Endothelial cell of umbilical vein (primary cell): Measurements from ENCODE around the gene ZBTB7B. TPM values are rescaled to one million over a fixed set of nuclear protein-coding genes. Genes with fewer than 3 reads are reported as not detected.
"Not testable (repeated sequence)": the region's sequence is repeated elsewhere in the genome, so short reads cannot be mapped to it uniquely, and the experiment has no call there.

ENCODE experiments used
- BruUV-seq: library from RNA; stranded (reverse); fragments of 400-500 nt; replicated peaks from 2 replicates; lab custom pipeline; 2021; lab: Mats Ljungman, UMichigan
- CTCF ChIA-PET: fragments of 300-600, 350-600 bp; sonication (Branson Sonifier 250); formaldehyde crosslinking; loops from one replicate; lab custom pipeline; 2021; ENCODE audit warnings: antibody characterized with exemption, inconsistent platforms; lab: Charles Lee
- POLR2A ChIA-PET: fragments of 300-600, 350-600 bp; sonication (Branson Sonifier 250); formaldehyde crosslinking; loops from one replicate; lab custom pipeline; 2021; ENCODE audit warnings: antibody characterized with exemption, inconsistent platforms; lab: Charles Lee
- DNase-seq: peaks from one replicate; pipeline ENCODE4 v3.0.0-alpha.2; 2011; ENCODE audit warnings: low read depth, low spot score
- FAIRE-seq: peaks from 2 replicates; lab custom pipeline; 2011; peaks lifted over from hg19 to GRCh38; lab: Jason Lieb, UNC
- H2AFZ ChIP-seq: 2 replicates; pipeline ENCODE4 v1.6.0; 2012; ENCODE audit warnings: low read depth, low read length, control low read depth, inconsistent platforms
- H3K27ac ChIP-seq: 2 replicates; pipeline ENCODE4 v1.5.1; 2011; ENCODE audit warnings: low read depth, mild to moderate bottlenecking, control low read depth, low read length, moderate library complexity; ENCODE audit not compliant: insufficient read depth
- H3K27me3 ChIP-seq, 2 experiments: 2 replicates each; pipeline versions ENCODE4 v1.6.0 to v1.6.1; 2011; ENCODE audit warnings: low read length in 2 of 2, mixed read lengths in 1 of 2; ENCODE audit not compliant: control insufficient read depth in 2 of 2, insufficient read depth in 2 of 2
- H3K36me3 ChIP-seq, 2 experiments: 2 replicates in 1 of 2; 3 replicates in 1 of 2; pipeline ENCODE4 v1.5.1; 2011; ENCODE audit warnings: low read length in 2 of 2, mild to moderate bottlenecking in 1 of 2, moderate library complexity in 1 of 2; ENCODE audit not compliant: control insufficient read depth in 2 of 2, insufficient read depth in 2 of 2; ENCODE audit errors: extremely low read depth in 1 of 2
- H3K4me1 ChIP-seq: 3 replicates; pipeline ENCODE4 v1.5.1; 2011; ENCODE audit warnings: mild to moderate bottlenecking, low read length; ENCODE audit not compliant: control insufficient read depth, insufficient read depth; ENCODE audit errors: extremely low read depth
- H3K4me2 ChIP-seq: 2 replicates; pipeline ENCODE4 v1.6.1; 2011; ENCODE audit warnings: low read length, control low read depth, mixed read lengths; ENCODE audit not compliant: insufficient read depth
- H3K4me3 ChIP-seq, 3 experiments: fragments of 200-600 bp in 1 of 3; sonication (generic), shearing (Covaris generic) in 1 of 3; replicated peaks in 1 of 3; 2 replicates each; pipeline ENCODE4 v1.5.1; 2011 to 2016; ENCODE audit warnings: control low read depth in 3 of 3, low read length in 3 of 3, mild to moderate bottlenecking in 2 of 3, inconsistent platforms in 1 of 3, low read depth in 1 of 3, moderate library complexity in 1 of 3; ENCODE audit not compliant: insufficient read depth in 1 of 3
- H3K79me2 ChIP-seq: 2 replicates; pipeline ENCODE4 v1.6.0; 2012; ENCODE audit warnings: low read length, inconsistent platforms; ENCODE audit not compliant: control insufficient read depth, insufficient read depth
- H3K9ac ChIP-seq: replicated peaks from 2 replicates; pipeline ENCODE3; 2011; ENCODE audit warnings: low read length, control low read depth; ENCODE audit not compliant: insufficient read depth; ENCODE audit errors: extremely low read depth
- H3K9me1 ChIP-seq: replicated peaks from 3 replicates; pipeline ENCODE4 v1.6.0; 2011; ENCODE audit warnings: mild to moderate bottlenecking, low read length; ENCODE audit not compliant: control insufficient read depth, insufficient read depth; ENCODE audit errors: extremely low read depth
- H3K9me3 ChIP-seq: replicated peaks from 2 replicates; pipeline ENCODE4 v1.5.1; 2012; ENCODE audit warnings: low read length, inconsistent platforms; ENCODE audit not compliant: control insufficient read depth, insufficient read depth
- H4K20me1 ChIP-seq: replicated peaks from 2 replicates; pipeline ENCODE3; 2011; ENCODE audit warnings: mild to moderate bottlenecking, low read length; ENCODE audit not compliant: control insufficient read depth, insufficient read depth; ENCODE audit errors: extremely low read depth
- GATA2 ChIP-seq: IDR thresholded peaks from 2 replicates; pipeline ENCODE4 v1.7.0; 2011; ENCODE audit warnings: low read depth, mild to moderate bottlenecking, moderate library complexity, mixed read lengths, low read length; ENCODE audit not compliant: insufficient read length, insufficient read depth
- POLR2A ChIP-seq: IDR thresholded peaks from 2 replicates; pipeline ENCODE4 v1.6.1; 2012; ENCODE audit warnings: low read depth, mild to moderate bottlenecking, control low read depth, low read length
- dilution Hi-C: fragments of 300-500 bp; cut with MboI; formaldehyde crosslinking; loops from one replicate; pipeline ENCODE4 v1.15.0; 2019; ENCODE audit warnings: low sequenced_read_pairs; ENCODE audit not compliant: extremely low pct_ligation_motif_present
- intact Hi-C: fragments of 100-400 bp; cut with micrococcal nuclease; formaldehyde crosslinking; loops from one replicate; pipeline ENCODE4 v1.10.0; 2022
- polyA plus RNA-seq, 4 experiments: library from polyadenylated mRNA; depleted of rRNA in 3 of 4; stranded (reverse) in 3 of 4; unstranded in 1 of 4; fragments of >200 nt; gene quantifications; 2 replicates each; pipeline versions ENCODE4 v1.2.1 to v1.2.3, GENCODE V29; 2011 to 2012; ENCODE audit warnings: missing spikeins in 1 of 4
- total RNA-seq: library from RNA; stranded (reverse); gene quantifications from 2 replicates; pipeline ENCODE4 v1.2.3, GENCODE V29; 2021

Gene ZBTB7B
- total and polyA plus RNA-seq, 2 donors (not counting 3 experiments of a cell fraction or from before 2014, with no cell fraction given) = 20.0 to 26.2 TPM

GRCh38 chr1:154975409-154976059 lies 27.1 kb upstream of the ZBTB7B start:
- peaks cover 41% of the 10 kb centered on the region for H3K79me2 ChIP-seq
- dilution Hi-C loops = no loop called here
- no peaks in the 10 kb centered on the region for H3K27me3 ChIP-seq
- TF ChIP-seq GATA2 = no peak
- TF ChIP-seq POLR2A = peak; percentile 1
- H3K36me3 ChIP-seq = no peaks in the 10 kb centered on the region
- intact Hi-C loops = loop anchor here (1.0 to 10.0 kb wide), 3 partner anchors 15 to 491 kb away; partner anchors contain the start of gene PYGO2
- H3K4me1 ChIP-seq = peaks cover 32% of the 10 kb centered on the region
- ChIA-PET CTCF (interaction anchor here (1.0 to 8.5 kb wide), 8 partner anchors 14 to 416 kb away, joined by 3 to 81 read pairs (median 3); partner anchors contain the start of gene PYGO2), POLR2A (interaction anchor here (0.7 kb wide), 1 partner anchor 39 kb away, joined by 3 read pairs; the partner anchor contains the start of gene PMVK)
- H3K4me2 ChIP-seq = peak overlapping the region; percentile 94
- no TSS peak for BruUV-seq
- H3K4me3 ChIP-seq = peak overlapping the region; percentile 58 to 88 (median 87)
- H3K9ac ChIP-seq = peak overlapping the region; percentile 90
- peak overlapping the region; percentile 10 for H2AFZ ChIP-seq
- peak overlapping the region; percentile 99 for H3K27ac ChIP-seq
- no peaks in the 10 kb centered on the region for H4K20me1 ChIP-seq
- DNase-seq (peak; percentile 67), FAIRE-seq (no peak)
- no peaks in the 10 kb centered on the region for H3K9me3 ChIP-seq
- no peaks in the 10 kb centered on the region for H3K9me1 ChIP-seq

DNA sequence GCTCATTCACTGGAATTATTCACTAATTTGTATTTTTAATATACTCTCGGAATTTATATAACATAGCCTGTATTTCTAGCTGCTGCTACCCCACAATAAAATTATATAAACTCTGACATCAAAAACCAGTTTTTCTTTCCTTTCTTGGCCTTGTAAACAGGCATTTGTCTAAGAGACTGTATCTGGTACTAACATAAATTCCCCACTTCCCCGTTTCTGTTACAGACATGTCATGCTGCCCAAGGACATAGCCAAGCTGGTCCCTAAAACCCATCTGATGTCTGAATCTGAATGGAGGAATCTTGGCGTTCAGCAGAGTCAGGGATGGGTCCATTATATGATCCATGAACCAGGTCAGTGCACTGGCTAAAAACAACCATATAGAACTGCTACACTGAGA lies 24.8 kb upstream of the ZBTB7B start:
- H2AFZ ChIP-seq, H3K27me3 ChIP-seq, DNase-seq, dilution Hi-C loops, H3K9me1 ChIP-seq, FAIRE-seq, H3K36me3 ChIP-seq, H3K4me3 ChIP-seq, H3K4me2 ChIP-seq, POLR2A ChIA-PET, H3K27ac ChIP-seq, H3K9me3 ChIP-seq, H4K20me1 ChIP-seq, H3K9ac ChIP-seq, BruUV-seq: not testable (repeated sequence)
- Histone ChIP-seq H3K79me2 (peaks cover 41% of the 10 kb centered on the region), H3K4me1 (peaks cover 17% of the 10 kb centered on the region)
- CTCF ChIA-PET = interaction anchor here (1.0 to 1.8 kb wide), 3 partner anchors 10 to 40 kb away, joined by 4 to 6 read pairs (median 4); partner anchors contain the start of gene PYGO2
- intact Hi-C loops = loop anchor here (10.0 kb wide), 1 partner anchor 493 kb away; no protein-coding TSS in a partner anchor
